Activated CD4-positive, alpha-beta T cell treated with anti-CD3 and anti-CD28 coated beads, Interleukin-2, amount 50 U/mL, for 24 hours (primary cell): ENCODE results near the gene PRKCA.
"Not testable (repeated sequence)": the region's sequence is repeated elsewhere in the genome, so short reads cannot be mapped to it uniquely, and the experiment has no call there.

Experiments used
- DNase-seq, 2 donors: peaks; one replicate each; pipeline ENCODE4 v3.0.0-alpha.2; 2020; ENCODE audit warnings: low read depth in 1 of 2, low spot score in 1 of 2

PRKCA gene

GRCh38 chr17:66301864-66302741, at the start of gene PRKCA:
TSS of gene PRKCA (plus strand) at chr17:66302613.
- peak; percentile 49 to 55 for DNase-seq

GRCh38 chr17:66253458-66253857, 49.0 kb upstream of the PRKCA start:
- DNase-seq: not testable (repeated sequence)

GRCh38 chr17:66255112-66255511, 47.3 kb upstream of the PRKCA start:
- DNase-seq: peak in 1 of 2 donors; percentile 55

GRCh38 chr17:66255527-66255971, 46.9 kb upstream of the PRKCA start:
- no peak for DNase-seq

GRCh38 chr17:66260275-66260674, 42.1 kb upstream of the PRKCA start:
- no peak for DNase-seq

GRCh38 chr17:66260688-66261087, 41.7 kb upstream of the PRKCA start:
- DNase-seq: no peak

- no peak for DNase-seq
Observed at GRCh38 chr17:66262767-66263166, 39.6 kb upstream of the PRKCA start.

GRCh38 chr17:66264696-66265095, 37.7 kb upstream of the PRKCA start:
- DNase-seq: no peak

- DNase-seq: no peak
Observed at GRCh38 chr17:66268247-66268927, 34.0 kb upstream of the PRKCA start.

GRCh38 chr17:66270106-66270505, 32.3 kb upstream of the PRKCA start:
- DNase-seq: no peak

GRCh38 chr17:66271512-66271911, 30.9 kb upstream of the PRKCA start:
- no peak for DNase-seq

- no peak for DNase-seq
Observed at GRCh38 chr17:66272811-66273585, 29.4 kb upstream of the PRKCA start.

- DNase-seq: no peak
Observed at GRCh38 chr17:66273586-66273848, 28.9 kb upstream of the PRKCA start.

- DNase-seq: no peak
Observed at GRCh38 chr17:66275651-66276050, 26.8 kb upstream of the PRKCA start.

- DNase-seq: no peak
Observed at GRCh38 chr17:66276328-66276937, 26.0 kb upstream of the PRKCA start.

GRCh38 chr17:66277191-66277590, 25.2 kb upstream of the PRKCA start:
- DNase-seq: no peak

- no peak for DNase-seq
Observed at GRCh38 chr17:66281661-66282369, 20.6 kb upstream of the PRKCA start.

GRCh38 chr17:66283296-66283934, 19.0 kb upstream of the PRKCA start:
- DNase-seq: no peak

GRCh38 chr17:66283971-66284370, 18.4 kb upstream of the PRKCA start:
- no peak for DNase-seq

GRCh38 chr17:66285149-66285548, 17.3 kb upstream of the PRKCA start:
- DNase-seq: no peak
